ENCODE measurements around the gene PHACTR2.
"Not testable (repeated sequence)": the region's sequence is repeated elsewhere in the genome, so short reads cannot be mapped to it uniquely, and the experiment has no call there.

The PHACTR2 gene

GRCh38 chr6:143873600-143873999 lies 195.8 kb downstream of the PHACTR2 start:
- not testable (repeated sequence) for DNase-seq

GRCh38 chr6:143874503-143874902 lies 196.7 kb downstream of the PHACTR2 start:
- not testable (repeated sequence) for DNase-seq

- DNase-seq: no peak
These were observed 200.0 kb downstream of the PHACTR2 start for GRCh38 chr6:143877584-143878271.

GRCh38 chr6:143878272-143878760 lies 200.6 kb downstream of the PHACTR2 start:
- DNase-seq: no peak

GRCh38 chr6:143880412-143880811 lies 202.6 kb downstream of the PHACTR2 start:
- DNase-seq: no peak

Data from activated CD8-positive, alpha-beta memory T cell treated with anti-CD3 and anti-CD28 coated beads for 24 hours (primary cell).